Measurements from ENCODE around the gene PRPF31. TPM values are rescaled to one million over a fixed set of nuclear protein-coding genes. Genes with fewer than 3 reads are reported as not detected.

PRPF31 gene
- total and polyA plus RNA-seq, 9 of the 15 experiments (the other 6 are each of a cell fraction or from before 2014, with no cell fraction given) = 5.8 to 92.2 (median 69.2) TPM

- peak; percentile 90 for TF ChIP-seq CREB3L1 (IDR thresholded peaks at IDR 0.05; ENCODE audit: borderline replicate concordance, low read depth)
- TF ChIP-seq KDM5B (IDR thresholded peaks at IDR 0.05; ENCODE audit: insufficient replicate concordance, low read depth, low read length) = peak; percentile 89
- peak; percentile 68 for TF ChIP-seq NCOA4 (IDR thresholded peaks at IDR 0.05; ENCODE audit: partially characterized antibody)
- TF ChIP-seq, protein P1, sequence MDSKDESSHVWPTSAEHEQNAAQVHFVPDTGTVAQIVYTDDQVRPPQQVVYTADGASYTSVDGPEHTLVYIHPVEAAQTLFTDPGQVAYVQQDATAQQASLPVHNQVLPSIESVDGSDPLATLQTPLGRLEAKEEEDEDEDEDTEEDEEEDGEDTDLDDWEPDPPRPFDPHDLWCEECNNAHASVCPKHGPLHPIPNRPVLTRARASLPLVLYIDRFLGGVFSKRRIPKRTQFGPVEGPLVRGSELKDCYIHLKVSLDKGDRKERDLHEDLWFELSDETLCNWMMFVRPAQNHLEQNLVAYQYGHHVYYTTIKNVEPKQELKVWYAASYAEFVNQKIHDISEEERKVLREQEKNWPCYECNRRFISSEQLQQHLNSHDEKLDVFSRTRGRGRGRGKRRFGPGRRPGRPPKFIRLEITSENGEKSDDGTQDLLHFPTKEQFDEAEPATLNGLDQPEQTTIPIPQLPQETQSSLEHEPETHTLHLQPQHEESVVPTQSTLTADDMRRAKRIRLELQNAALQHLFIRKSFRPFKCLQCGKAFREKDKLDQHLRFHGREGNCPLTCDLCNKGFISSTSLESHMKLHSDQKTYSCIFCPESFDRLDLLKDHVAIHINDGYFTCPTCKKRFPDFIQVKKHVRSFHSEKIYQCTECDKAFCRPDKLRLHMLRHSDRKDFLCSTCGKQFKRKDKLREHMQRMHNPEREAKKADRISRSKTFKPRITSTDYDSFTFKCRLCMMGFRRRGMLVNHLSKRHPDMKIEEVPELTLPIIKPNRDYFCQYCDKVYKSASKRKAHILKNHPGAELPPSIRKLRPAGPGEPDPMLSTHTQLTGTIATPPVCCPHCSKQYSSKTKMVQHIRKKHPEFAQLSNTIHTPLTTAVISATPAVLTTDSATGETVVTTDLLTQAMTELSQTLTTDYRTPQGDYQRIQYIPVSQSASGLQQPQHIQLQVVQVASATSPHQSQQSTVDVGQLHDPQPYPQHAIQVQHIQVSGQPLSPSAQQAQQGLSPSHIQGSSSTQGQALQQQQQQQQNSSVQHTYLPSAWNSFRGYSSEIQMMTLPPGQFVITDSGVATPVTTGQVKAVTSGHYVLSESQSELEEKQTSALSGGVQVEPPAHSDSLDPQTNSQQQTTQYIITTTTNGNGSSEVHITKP (IDR thresholded peaks at IDR 0.05; ENCODE audit: partially characterized antibody) = peak; percentile 36
- peak; percentile 68; the same call in 1 of the 2 replicates for TF ChIP-seq BHLHE40 (IDR thresholded peaks at IDR 0.05; ENCODE audit: low read length)
- TF ChIP-seq MNT (conservative IDR thresholded peaks at IDR 0.05) = peak; percentile 49 to 81
- peak; percentile 80 to 97 (median 96) for TF ChIP-seq YY1 (IDR thresholded peaks at IDR 0.05; ENCODE audit: borderline replicate concordance in 1 of 3, control insufficient read depth in 1 of 3, extremely low read depth in 1 of 3, insufficient read depth in 3 of 3, insufficient read length in 1 of 3, insufficient replicate concordance in 2 of 3, low read depth in 1 of 3, low read length in 2 of 3)
- TF ChIP-seq CSDE1 (IDR thresholded peaks at IDR 0.05) = no peak
- TF ChIP-seq, protein P2, sequence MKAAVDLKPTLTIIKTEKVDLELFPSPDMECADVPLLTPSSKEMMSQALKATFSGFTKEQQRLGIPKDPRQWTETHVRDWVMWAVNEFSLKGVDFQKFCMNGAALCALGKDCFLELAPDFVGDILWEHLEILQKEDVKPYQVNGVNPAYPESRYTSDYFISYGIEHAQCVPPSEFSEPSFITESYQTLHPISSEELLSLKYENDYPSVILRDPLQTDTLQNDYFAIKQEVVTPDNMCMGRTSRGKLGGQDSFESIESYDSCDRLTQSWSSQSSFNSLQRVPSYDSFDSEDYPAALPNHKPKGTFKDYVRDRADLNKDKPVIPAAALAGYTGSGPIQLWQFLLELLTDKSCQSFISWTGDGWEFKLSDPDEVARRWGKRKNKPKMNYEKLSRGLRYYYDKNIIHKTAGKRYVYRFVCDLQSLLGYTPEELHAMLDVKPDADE (conservative IDR thresholded peaks at IDR 0.05; ENCODE audit: control insufficient read depth, low read depth, low read length) = peak; percentile 98
- no peak for TF ChIP-seq ZNF778 (CRISPR knock-in tag; IDR thresholded peaks at IDR 0.05)
- TF ChIP-seq GMEB1 (CRISPR knock-in tag; IDR thresholded peaks at IDR 0.05) = peak; percentile 80
- TF ChIP-seq ZNF280A (IDR thresholded peaks at IDR 0.05; ENCODE audit: low read depth, partially characterized antibody) = no peak
- no peak for TF ChIP-seq PPARD (CRISPR knock-in tag; IDR thresholded peaks at IDR 0.05)
These were observed 13.0 kb upstream of the PRPF31 start, which contains the start of gene NDUFA3 (continued) for GRCh38 chr19:54102421-54103169.
